Bronchial epithelial cell (primary cell): ENCODE measurements around the gene JAG1. TPM values are rescaled to one million over a fixed set of nuclear protein-coding genes. Genes with fewer than 3 reads are reported as not detected.
"Not testable (repeated sequence)": the region's sequence is repeated elsewhere in the genome, so short reads cannot be mapped to it uniquely, and the experiment has no call there.

Source experiments
- DNase-seq: peaks from one replicate; pipeline ENCODE4 v3.0.0-alpha.2; 2010; ENCODE audit warnings: low read depth
- FAIRE-seq: peaks from 2 replicates; lab custom pipeline; 2011; peaks lifted over from hg19 to GRCh38; lab: Jason Lieb, UNC
- H3K27me3 ChIP-seq: 2 replicates; pipeline ENCODE4 v1.5.1; 2011; ENCODE audit warnings: low read length; ENCODE audit not compliant: control insufficient read depth, insufficient read depth
- H3K36me3 ChIP-seq: 2 replicates; pipeline ENCODE4 v1.5.1; 2011; ENCODE audit warnings: low read length; ENCODE audit not compliant: control insufficient read depth, insufficient read depth
- H3K4me3 ChIP-seq: 2 replicates; pipeline ENCODE4 v1.5.1; 2011; ENCODE audit warnings: mild to moderate bottlenecking, low read depth, low read length, control low read depth
- CTCF ChIP-seq: IDR thresholded peaks from 2 replicates; pipeline ENCODE4 v1.5.1; 2011; ENCODE audit warnings: mild to moderate bottlenecking, moderate library complexity, low read length, control low read depth, inconsistent platforms; ENCODE audit not compliant: insufficient read depth, severe bottlenecking
- total RNA-seq: library from RNA; depleted of rRNA; stranded (reverse); fragments of >200 nt; gene quantifications from 2 replicates; pipeline ENCODE4 v1.2.1, GENCODE V29; 2014

JAG1 gene
- total RNA-seq, 1 donor from 2014 or later, result 310 TPM

DNA sequence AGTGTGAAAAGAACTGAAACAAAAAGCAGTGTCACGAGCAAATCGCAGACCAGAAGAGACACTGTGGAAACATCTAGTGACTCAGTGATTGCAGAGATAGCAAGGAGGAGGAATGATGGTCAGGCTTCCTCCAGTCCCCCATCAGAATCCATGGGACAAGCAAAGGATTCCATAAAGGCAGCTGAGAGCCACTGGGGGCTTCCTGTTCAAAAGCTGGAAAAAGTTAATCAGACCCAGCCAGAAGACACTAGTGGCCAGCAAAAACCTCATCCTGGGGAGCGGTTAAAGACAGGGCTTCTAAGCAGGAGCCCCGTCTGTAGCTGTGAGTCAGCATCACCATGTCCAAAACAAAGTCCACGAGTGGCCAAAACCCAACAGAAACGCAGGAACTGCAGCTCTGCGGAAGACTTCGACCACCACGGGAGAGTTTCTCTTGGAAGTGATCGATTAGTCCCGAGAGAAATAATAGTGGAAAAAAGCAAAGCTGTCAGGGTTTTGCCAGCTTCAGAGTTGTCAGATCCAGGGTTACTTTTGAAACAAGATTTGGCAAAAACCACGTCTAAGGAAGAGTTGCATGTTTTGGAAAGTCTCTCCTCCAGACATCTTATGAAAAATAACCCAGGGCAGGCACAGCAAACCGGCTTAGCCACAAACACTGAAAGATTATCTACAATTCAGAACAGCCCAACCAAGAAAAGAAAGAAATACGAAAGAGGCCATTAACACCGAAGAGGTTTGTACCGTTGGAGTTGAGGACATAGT is 51.0 kb downstream of the JAG1 start:
- DNase-seq, result no peak
- no peaks in the 10 kb centered on the region for H3K36me3 ChIP-seq
- no peak overlapping the region for H3K4me3 ChIP-seq
- FAIRE-seq, result no peak
- no peak for TF ChIP-seq CTCF
- H3K27me3 ChIP-seq, result no peaks in the 10 kb centered on the region

DNA sequence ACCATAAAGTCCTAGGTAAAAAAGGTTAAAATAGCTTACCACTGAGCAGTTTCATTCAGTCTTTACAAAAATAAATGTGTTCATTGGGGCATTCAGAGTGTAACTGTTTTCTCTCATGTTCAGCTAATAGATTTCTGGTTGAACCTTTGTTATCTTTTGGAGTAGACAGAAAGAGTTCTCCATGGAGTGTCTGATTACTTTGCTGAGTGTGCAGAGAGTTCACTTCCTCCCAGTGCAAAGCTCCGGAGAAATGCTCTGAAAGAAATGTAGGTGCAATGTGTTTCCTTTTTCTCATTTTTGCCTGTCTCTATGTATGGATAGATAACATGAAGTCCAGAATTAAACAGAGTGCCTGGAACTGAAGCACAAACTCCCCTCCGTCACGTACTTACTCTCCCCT is 52.6 kb downstream of the JAG1 start:
- FAIRE-seq, result no peak
- no peak for DNase-seq
- no peak overlapping the region for H3K4me3 ChIP-seq
- no peaks in the 10 kb centered on the region for H3K27me3 ChIP-seq
- H3K36me3 ChIP-seq, result no peaks in the 10 kb centered on the region
- TF ChIP-seq CTCF, result no peak

- no peaks in the 10 kb centered on the region for H3K27me3 ChIP-seq
- TF ChIP-seq CTCF, result no peak
- H3K4me3 ChIP-seq, result no peak overlapping the region
- DNase-seq (peak; percentile 96), FAIRE-seq (no peak)
- H3K36me3 ChIP-seq, result no peaks in the 10 kb centered on the region
Measured at GRCh38 chr20:10619427-10619826, 54.4 kb downstream of the JAG1 start.

GRCh38 chr20:10618611-10619245 is 55.1 kb downstream of the JAG1 start:
- no peaks in the 10 kb centered on the region for H3K27me3 ChIP-seq
- TF ChIP-seq CTCF, result no peak
- H3K4me3 ChIP-seq, result no peak overlapping the region
- FAIRE-seq (no peak), DNase-seq (peak; percentile 52)
- H3K36me3 ChIP-seq, result no peaks in the 10 kb centered on the region

GRCh38 chr20:10617549-10618133 is 56.2 kb downstream of the JAG1 start:
- DNase-seq, H3K4me3 ChIP-seq, FAIRE-seq, H3K27me3 ChIP-seq, H3K36me3 ChIP-seq: not testable (repeated sequence)

DNA sequence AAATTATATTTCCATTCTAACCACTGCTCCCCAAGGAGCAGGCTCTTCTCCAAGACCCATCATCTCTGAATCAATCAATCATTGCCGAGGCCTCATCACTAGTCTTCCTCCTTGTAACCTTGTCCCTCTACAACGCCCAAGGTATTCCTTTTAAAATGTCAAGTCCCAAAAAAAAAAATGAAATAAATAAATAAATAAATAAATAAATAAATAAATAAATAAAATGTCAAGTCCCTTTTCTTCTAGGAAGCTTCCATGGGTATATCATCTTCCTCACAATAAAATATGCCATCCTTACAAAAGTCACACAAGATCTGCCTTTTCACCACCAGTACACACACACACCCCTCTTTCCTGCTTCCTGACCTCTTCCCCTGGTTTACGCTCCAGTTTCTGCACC is 57.6 kb downstream of the JAG1 start:
- DNase-seq (no peak), FAIRE-seq (no peak)
- no peaks in the 10 kb centered on the region for H3K27me3 ChIP-seq
- no peak for TF ChIP-seq CTCF
- no peaks in the 10 kb centered on the region for H3K36me3 ChIP-seq
- H3K4me3 ChIP-seq, result no peak overlapping the region
